Measurements from ENCODE around the gene ITLN2.
"Not testable (repeated sequence)": the region's sequence is repeated elsewhere in the genome, so short reads cannot be mapped to it uniquely, and the experiment has no call there.

ITLN2 gene

GRCh38 chr1:160952129-160952510, 2.5 kb downstream of the ITLN2 start:
- DNase-seq = peak; percentile 82

GRCh38 chr1:160951443-160952128, 3.0 kb downstream of the ITLN2 start:
- peak; percentile 86 for DNase-seq

DNA sequence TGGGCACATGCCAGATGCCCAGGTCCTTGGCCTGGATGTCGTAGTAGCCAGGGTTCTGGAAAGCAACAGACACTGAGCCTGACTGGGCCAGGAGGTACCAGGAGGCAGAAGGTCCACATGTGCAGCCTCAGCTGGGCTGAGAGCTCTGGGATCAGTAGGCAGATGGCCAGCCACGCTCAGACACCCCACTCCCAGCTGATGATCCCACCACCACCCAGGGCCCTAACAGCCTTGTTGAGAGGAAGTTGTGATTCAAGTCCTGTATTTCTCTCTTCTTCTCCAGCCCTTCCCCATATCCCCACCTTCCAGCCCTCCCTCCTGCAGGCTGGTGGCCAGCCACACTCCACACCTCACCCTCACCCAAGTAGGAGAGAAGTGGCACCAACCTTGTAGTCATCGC, 4.0 kb downstream of the ITLN2 start:
- no peak for DNase-seq

DNA sequence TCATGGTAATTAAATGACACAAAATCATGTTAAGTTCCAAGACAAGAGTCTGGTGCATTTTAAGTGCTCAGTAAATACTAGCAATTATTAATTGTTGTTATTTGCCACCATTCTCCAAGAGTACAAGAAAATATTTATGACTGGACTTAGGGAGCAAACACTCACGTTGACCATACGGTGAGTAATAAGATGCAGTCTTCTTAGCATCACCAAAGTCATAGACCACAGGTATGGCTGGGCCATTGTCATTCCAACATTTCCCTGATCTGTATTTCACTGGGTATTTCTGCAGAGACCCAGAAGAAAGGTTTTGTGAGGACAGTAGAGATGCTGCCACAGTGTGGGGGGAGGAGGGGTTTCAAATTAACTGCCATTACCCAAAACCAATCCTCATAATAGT, 4.7 kb downstream of the ITLN2 start:
- DNase-seq = no peak

GRCh38 chr1:160949216-160949880, 5.3 kb downstream of the ITLN2 start:
- DNase-seq = not testable (repeated sequence)

DNA sequence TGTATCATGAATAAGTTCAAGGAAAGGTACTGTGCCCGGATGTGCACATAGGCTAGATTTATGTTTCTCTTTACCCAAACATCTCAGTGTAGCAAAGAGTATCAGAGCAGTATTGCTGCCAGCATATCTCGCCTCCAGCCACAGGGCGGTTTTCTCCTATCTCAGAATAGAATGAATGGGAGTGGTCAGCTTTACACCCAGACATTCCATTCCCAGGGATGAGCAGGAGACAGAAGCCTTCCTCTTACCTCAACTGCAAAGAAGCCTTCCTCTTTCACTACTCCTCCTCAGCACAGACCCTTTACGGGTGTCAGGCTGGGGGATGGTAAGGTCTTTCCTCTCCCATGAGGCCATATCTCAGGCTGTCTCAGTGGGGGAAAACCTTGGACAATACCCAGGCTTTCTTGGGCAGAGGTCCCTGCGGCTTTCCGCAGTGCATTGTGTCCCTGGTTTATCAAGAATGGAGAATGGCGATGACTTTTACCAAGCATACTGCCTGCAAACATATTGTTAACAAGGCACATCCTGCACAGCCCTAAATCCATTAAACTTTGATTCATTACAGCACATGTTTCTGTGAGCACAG, 7.3 kb downstream of the ITLN2 start:
- DNase-seq = not testable (repeated sequence)

DNA sequence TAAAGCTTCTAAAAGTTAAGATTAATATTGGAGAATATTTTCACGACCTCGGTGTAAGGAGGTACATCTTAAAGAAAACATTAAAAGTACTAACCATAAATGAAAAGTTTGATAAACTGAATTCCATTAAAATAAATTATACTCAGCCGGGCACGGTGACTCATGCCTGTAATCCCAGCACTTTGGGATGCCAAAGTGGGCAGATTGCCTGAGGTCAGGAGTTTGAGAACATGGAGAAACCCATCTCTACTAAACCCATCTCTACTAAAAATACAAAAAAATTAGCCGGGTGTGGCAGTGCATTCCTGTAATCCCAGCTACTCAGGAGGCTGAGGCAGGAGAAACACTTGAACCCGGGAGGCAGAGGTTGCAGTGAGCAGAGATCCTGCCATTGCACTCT, 8.7 kb downstream of the ITLN2 start:
- not testable (repeated sequence) for DNase-seq

- DNase-seq = no peak
Observed at GRCh38 chr1:160945079-160945478, 9.5 kb downstream of the ITLN2 start.

DNA sequence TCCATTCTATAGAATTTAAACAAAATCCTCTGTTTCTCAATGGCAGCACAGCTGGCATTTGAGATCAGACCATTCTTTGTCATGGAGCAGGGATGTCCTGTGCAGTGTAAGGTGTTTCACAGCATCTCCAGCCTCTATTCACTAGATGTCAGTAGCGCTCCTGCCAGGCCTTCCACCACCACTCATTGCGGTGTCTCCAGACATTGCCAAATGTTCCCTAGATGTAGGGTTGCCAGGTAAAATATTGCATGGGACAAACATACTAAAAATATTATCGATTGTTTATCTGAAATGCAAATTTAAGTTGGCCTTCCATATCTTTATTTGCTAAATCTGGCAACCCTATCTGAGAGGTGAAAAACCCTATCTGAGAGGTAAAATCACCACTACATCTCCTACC, 11.7 kb downstream of the ITLN2 start:
- no peak for DNase-seq

GRCh38 chr1:160936666-160937065, 17.9 kb downstream of the ITLN2 start:
- not testable (repeated sequence) for DNase-seq

DNA sequence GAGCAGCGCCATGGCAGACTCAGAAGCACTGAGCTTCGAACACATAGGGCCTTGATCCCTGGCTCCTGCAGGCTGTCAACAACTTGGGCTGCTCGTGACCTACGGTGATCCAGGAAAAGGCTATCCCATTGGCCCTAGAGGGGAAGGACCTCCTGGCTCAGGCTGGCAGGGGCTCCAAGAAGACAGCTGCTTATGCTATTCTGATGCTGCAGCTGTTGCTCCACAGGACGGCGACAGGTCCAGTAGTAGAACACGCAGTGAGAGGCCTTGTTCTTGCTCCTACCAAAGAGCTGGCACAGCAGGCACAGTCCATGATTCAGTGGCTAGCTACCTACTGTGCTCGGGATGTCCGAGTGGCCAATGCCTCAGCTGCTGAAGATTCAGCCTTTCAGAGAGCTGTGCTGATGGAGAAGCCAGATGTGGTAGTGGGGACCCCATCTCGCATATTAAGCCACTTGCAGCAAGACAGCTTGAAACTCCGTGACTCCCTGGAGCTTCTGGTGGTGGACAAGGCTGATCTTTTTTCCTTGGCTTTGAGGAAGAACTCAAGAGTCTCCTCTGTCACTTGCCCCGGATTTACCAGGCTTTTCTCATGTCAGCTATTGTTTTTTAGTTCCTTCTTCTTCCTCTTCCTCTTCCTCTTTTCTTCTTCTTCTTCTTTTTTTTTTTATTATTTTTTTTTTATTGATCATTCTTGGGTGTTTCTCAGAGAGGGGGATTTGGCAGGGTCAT, 18.9 kb downstream of the ITLN2 start:
- no peak for DNase-seq

DNA sequence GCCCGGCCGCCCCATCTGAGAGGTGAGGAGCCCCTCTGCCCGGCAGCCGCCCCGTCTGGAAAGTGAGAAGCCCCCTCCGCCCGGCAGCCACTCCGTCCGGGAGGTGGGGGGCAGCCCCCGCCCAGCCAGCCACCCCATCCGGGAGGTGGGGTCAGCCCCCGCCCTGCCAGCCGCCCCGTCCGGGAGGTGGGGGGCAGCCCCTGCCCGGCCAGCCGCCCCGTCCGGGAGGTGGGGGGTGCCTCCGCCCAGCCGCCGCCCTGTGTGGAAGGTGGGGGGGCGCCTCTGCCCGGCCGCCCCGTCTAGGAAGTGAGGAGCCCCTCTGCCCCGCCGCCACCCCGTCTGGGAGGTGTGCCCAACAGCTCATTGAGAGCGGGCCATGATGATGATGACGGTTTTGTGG, 21.3 kb downstream of the ITLN2 start:
- DNase-seq = not testable (repeated sequence)

- DNase-seq = no peak
Observed at GRCh38 chr1:160925652-160926244, 28.9 kb downstream of the ITLN2 start.

- DNase-seq = no peak
Observed at GRCh38 chr1:160924791-160925651, 29.6 kb downstream of the ITLN2 start.

DNA sequence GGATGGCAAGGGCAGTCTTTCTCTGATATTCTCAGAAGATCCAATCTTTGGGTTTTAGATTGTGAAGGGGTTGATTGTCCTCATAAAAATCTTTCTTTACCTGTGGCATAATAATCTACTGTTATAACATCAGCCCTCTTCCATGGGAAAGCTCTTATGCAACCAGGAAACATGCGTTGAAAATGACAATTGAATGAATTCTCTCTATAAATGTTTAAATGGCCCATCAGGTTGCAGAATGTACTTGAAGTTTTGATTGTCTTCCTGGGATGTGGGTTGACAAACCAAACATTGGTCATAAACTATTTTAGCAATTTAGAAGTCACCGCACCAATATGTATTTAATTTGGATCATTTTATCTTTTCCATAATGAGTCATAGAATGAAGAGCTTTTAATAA, 37.9 kb downstream of the ITLN2 start:
- no peak for DNase-seq

GRCh38 chr1:160913229-160913628, 41.4 kb downstream of the ITLN2 start:
- not testable (repeated sequence) for DNase-seq

- DNase-seq = no peak
Observed at GRCh38 chr1:160911925-160912324, 42.7 kb downstream of the ITLN2 start.

GRCh38 chr1:160911441-160911840, 43.2 kb downstream of the ITLN2 start:
- DNase-seq = no peak

GRCh38 chr1:160910170-160910750, 44.3 kb downstream of the ITLN2 start:
- no peak for DNase-seq

GRCh38 chr1:160907976-160908375, 46.6 kb downstream of the ITLN2 start:
- DNase-seq = no peak

GRCh38 chr1:160905617-160905989, 49.0 kb downstream of the ITLN2 start:
- DNase-seq = no peak
